MM.1S (cell line): Measurements from ENCODE around the gene FAM193B.

Experiments
- DNase-seq: peaks from one replicate; pipeline ENCODE4 v3.0.0-alpha.2; 2015
- H2AFZ ChIP-seq: fragments of 300-600 bp; sonication (generic); 2 replicates; pipeline ENCODE4 v1.6.0; 2016; ENCODE audit warnings: antibody characterized with exemption, low read length
- H3F3A ChIP-seq: fragments of 300-600 bp; sonication (generic); 2 replicates; pipeline ENCODE4 v1.6.1; 2016; ENCODE audit warnings: mild to moderate bottlenecking, antibody characterized with exemption, low read length, moderate library complexity, mixed read lengths; ENCODE audit not compliant: insufficient read depth
- H3K27ac ChIP-seq: fragments of 300-600 bp; sonication (generic); 2 replicates; pipeline ENCODE4 v1.5.1; 2016; ENCODE audit warnings: mild to moderate bottlenecking, low read length
- H3K27me3 ChIP-seq: fragments of 300-600 bp; sonication (generic); replicated peaks from 2 replicates; pipeline ENCODE4 v1.6.0; 2016; ENCODE audit warnings: low read length; ENCODE audit not compliant: insufficient read depth
- H3K36me3 ChIP-seq: fragments of 300-600 bp; sonication (generic); replicated peaks from 2 replicates; pipeline ENCODE4 v1.6.1; 2016; ENCODE audit warnings: mild to moderate bottlenecking, low read length, mixed read lengths; ENCODE audit not compliant: insufficient read depth
- H3K4me1 ChIP-seq: fragments of 300-600 bp; sonication (generic); 2 replicates; pipeline ENCODE4 v1.6.1; 2016; ENCODE audit warnings: low read length, mixed read lengths
- H3K4me2 ChIP-seq: fragments of 300-600 bp; sonication (generic); 2 replicates; pipeline ENCODE4 v1.6.0; 2016; ENCODE audit warnings: low read depth, low read length
- H3K4me3 ChIP-seq: fragments of 300-600 bp; sonication (generic); 2 replicates; pipeline ENCODE4 v1.5.1; 2016; ENCODE audit warnings: low read length, mixed read lengths
- H3K79me2 ChIP-seq: fragments of 300-600 bp; sonication (generic); 2 replicates; pipeline ENCODE4 v1.6.1; 2016; ENCODE audit warnings: mixed run types, low read length, mixed read lengths
- H3K9ac ChIP-seq: fragments of 300-600 bp; sonication (generic); 2 replicates; pipeline ENCODE4 v1.6.1; 2016; ENCODE audit warnings: low read length, mixed read lengths
- H3K9me2 ChIP-seq: fragments of 300-600 bp; sonication (generic); replicated peaks from 2 replicates; pipeline ENCODE4 v1.6.1; 2016; ENCODE audit warnings: mild to moderate bottlenecking, low read length, mixed read lengths; ENCODE audit not compliant: insufficient read depth
- H3K9me3 ChIP-seq: fragments of 300-600 bp; sonication (generic); replicated peaks from 2 replicates; pipeline ENCODE4 v1.6.1; 2016; ENCODE audit warnings: mild to moderate bottlenecking, low read length, mixed read lengths; ENCODE audit not compliant: insufficient read depth
- H4K20me1 ChIP-seq: fragments of 300-600 bp; sonication (generic); 2 replicates; pipeline ENCODE4 v1.6.1; 2016; ENCODE audit warnings: mild to moderate bottlenecking, low read length, moderate library complexity, mixed read lengths; ENCODE audit not compliant: insufficient read depth
- EZH2 ChIP-seq: fragments of 300-600 bp; sonication (generic); optimal IDR thresholded peaks from 2 replicates; pipeline ENCODE3; 2017; ENCODE audit warnings: low read depth, mild to moderate bottlenecking, antibody characterized with exemption, low read length, mixed read lengths
- EZH2phosphoT487 ChIP-seq: fragments of 300-600 bp; sonication (generic); IDR thresholded peaks from 2 replicates; pipeline ENCODE4 v1.6.1; 2018; ENCODE audit warnings: antibody characterized with exemption, low read length
- TF ChIP-seq, protein P1 (sequence below): fragments of 300-600 bp; sonication (generic); IDR thresholded peaks from 2 replicates; pipeline ENCODE4 v1.5.1; 2016; ENCODE audit warnings: antibody characterized with exemption, low read length, mixed read lengths

Gene FAM193B

DNA sequence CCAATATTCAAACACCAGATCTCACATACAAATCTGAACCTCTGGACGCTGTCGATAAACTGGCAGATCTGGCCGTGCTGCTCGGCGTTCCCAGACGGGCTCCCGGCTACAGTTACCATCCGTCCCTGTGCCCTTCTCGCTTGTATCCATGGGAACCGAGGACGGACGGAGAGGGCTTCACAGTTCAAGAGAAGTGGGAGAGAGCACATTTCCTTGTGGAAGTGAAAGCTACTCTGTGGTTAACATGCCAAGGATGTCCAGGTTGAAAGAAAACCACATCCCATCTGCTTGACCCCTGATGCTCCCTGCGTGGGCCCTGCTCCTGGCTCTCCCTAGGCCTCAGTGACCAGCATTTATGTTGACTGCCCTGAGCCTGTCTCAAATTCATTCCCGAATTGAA, 74.6 kb downstream of the FAM193B start:
- H3K9me2 ChIP-seq = no peaks in the 10 kb centered on the region
- no peaks in the 10 kb centered on the region for H3F3A ChIP-seq
- no peak overlapping the region for H3K9ac ChIP-seq
- no peak overlapping the region for H2AFZ ChIP-seq
- TF ChIP-seq, protein P1, sequence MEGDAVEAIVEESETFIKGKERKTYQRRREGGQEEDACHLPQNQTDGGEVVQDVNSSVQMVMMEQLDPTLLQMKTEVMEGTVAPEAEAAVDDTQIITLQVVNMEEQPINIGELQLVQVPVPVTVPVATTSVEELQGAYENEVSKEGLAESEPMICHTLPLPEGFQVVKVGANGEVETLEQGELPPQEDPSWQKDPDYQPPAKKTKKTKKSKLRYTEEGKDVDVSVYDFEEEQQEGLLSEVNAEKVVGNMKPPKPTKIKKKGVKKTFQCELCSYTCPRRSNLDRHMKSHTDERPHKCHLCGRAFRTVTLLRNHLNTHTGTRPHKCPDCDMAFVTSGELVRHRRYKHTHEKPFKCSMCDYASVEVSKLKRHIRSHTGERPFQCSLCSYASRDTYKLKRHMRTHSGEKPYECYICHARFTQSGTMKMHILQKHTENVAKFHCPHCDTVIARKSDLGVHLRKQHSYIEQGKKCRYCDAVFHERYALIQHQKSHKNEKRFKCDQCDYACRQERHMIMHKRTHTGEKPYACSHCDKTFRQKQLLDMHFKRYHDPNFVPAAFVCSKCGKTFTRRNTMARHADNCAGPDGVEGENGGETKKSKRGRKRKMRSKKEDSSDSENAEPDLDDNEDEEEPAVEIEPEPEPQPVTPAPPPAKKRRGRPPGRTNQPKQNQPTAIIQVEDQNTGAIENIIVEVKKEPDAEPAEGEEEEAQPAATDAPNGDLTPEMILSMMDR = no peak
- TF ChIP-seq EZH2phosphoT487 (no peak), EZH2 (no peak)
- H4K20me1 ChIP-seq = no peaks in the 10 kb centered on the region
- no peak overlapping the region for H3K4me3 ChIP-seq
- H3K27ac ChIP-seq = no peak overlapping the region
- H3K79me2 ChIP-seq = no peaks in the 10 kb centered on the region
- H3K9me3 ChIP-seq = no peaks in the 10 kb centered on the region
- no peak overlapping the region for H3K4me2 ChIP-seq
- no peak for DNase-seq
- H3K27me3 ChIP-seq = peaks cover 2% of the 10 kb centered on the region
- no peaks in the 10 kb centered on the region for H3K4me1 ChIP-seq
- no peaks in the 10 kb centered on the region for H3K36me3 ChIP-seq

GRCh38 chr5:177478711-177479646, 75.4 kb downstream of the FAM193B start:
- Histone ChIP-seq H3K4me3 (no peak overlapping the region), H3K79me2 (no peaks in the 10 kb centered on the region), H3K4me2 (no peak overlapping the region), H2AFZ (no peak overlapping the region), H3K9me2 (no peaks in the 10 kb centered on the region), H3K4me1 (no peaks in the 10 kb centered on the region), H3K9me3 (no peaks in the 10 kb centered on the region), H4K20me1 (no peaks in the 10 kb centered on the region), H3K36me3 (no peaks in the 10 kb centered on the region), H3K9ac (no peak overlapping the region), H3K27ac (no peak overlapping the region), H3K27me3 (peaks cover 10% of the 10 kb centered on the region), H3F3A (no peaks in the 10 kb centered on the region)
- TF ChIP-seq EZH2 = no peak
- TF ChIP-seq, protein P1 = no peak
- TF ChIP-seq EZH2phosphoT487 = no peak
- no peak for DNase-seq

DNA sequence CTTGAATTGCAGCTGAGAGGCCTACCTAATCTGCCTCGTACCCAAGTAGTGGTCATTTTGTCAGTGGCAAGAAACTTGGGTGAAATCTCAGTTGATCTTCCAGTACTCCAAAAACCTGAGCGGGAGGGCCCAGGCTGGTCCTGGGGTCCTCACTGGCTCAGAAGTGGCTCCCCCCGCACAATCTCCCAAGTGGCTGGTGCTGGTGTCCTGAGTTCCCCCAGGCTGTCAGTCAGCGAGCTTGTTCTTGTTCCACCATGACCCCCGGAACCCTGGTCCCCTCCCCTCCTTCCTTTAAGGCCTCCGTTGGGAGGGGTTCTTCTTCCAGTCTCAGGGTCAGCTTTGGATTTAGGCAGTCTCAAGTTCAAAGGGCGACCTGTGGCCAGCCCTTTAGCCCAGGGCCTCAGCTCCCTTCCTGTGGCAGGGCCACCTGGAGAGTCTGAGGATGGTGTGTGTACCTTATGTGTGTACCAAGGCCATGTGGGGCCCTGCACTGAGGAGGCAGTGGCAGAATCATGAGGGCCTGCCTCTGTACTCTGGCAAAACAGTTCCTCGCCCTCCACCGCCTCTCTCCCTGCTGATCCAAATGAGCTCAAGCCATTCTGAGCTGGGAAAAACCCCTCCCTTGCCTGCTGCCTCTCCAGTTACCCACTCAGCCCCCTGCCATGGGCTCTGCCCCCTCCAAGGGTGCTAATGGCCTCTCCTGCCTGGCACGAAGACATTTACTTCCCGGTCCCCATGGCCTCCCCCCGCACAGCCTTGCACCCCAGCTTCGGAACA, 76.5 kb downstream of the FAM193B start:
- Histone ChIP-seq H4K20me1 (no peaks in the 10 kb centered on the region), H3K79me2 (no peaks in the 10 kb centered on the region), H3K4me1 (no peaks in the 10 kb centered on the region), H3K4me3 (no peak overlapping the region), H2AFZ (no peak overlapping the region), H3K36me3 (no peaks in the 10 kb centered on the region), H3F3A (no peaks in the 10 kb centered on the region), H3K9me3 (no peaks in the 10 kb centered on the region), H3K9me2 (no peaks in the 10 kb centered on the region), H3K4me2 (no peak overlapping the region), H3K9ac (no peak overlapping the region), H3K27ac (no peak overlapping the region), H3K27me3 (peaks cover 12% of the 10 kb centered on the region)
- TF ChIP-seq, protein P1 = no peak
- TF ChIP-seq EZH2phosphoT487 (no peak), EZH2 (no peak)
- no peak for DNase-seq
